Measurements from ENCODE around the gene SIN3B.

The SIN3B gene

DNA sequence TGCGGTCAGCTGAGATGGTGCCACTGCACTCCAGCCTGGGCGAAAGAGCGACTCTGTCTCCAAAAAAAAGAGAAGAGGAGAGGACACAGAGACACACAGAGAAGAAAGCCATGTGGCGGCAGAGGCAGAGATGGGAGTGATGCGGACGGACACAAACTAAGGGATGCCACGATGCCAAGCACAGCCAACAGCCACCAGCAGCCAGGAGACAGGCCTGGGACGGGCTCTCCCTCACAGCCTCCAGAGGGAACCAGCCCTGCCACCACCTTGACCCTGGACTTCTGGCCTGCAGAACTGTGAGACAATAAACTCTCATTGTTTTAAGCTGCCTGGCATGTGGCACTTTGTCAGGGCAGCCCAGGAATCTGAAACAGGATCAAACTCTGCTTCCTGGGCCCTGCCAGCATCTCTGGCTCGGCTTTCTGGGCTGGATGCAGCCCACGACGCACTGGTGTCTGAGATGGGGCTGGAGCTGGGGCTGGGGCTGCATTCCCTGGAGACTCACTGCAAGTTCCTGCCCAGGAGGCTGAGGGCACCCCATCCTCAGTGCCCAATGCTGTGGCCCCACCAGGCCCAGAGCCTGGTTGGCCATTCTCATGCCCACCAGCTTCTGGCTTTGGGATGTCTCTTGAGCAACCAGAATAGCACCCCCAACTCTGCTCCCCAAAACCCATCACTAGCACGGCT lies 62.6 kb downstream of the SIN3B start:
- no peak for DNase-seq

DNA sequence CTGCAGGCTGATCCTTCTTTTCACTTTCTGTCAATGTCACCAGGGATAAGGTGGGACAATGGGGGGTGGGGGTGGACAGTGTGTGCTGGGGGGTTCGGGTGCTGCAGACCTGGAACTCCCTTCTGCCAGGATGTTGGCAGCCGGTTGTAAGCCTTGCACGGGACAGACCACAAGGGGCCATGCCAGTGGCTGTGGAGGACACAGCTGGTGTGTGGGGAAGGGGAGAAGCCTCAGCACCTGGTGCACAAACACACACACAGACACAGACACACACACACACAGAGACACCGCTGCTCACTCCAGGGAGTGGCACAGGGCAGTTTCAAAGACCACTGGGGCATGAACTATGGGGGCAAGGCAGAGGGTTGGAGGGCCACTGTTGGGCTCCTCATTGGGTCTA lies 63.2 kb downstream of the SIN3B start:
- no peak for DNase-seq

DNA sequence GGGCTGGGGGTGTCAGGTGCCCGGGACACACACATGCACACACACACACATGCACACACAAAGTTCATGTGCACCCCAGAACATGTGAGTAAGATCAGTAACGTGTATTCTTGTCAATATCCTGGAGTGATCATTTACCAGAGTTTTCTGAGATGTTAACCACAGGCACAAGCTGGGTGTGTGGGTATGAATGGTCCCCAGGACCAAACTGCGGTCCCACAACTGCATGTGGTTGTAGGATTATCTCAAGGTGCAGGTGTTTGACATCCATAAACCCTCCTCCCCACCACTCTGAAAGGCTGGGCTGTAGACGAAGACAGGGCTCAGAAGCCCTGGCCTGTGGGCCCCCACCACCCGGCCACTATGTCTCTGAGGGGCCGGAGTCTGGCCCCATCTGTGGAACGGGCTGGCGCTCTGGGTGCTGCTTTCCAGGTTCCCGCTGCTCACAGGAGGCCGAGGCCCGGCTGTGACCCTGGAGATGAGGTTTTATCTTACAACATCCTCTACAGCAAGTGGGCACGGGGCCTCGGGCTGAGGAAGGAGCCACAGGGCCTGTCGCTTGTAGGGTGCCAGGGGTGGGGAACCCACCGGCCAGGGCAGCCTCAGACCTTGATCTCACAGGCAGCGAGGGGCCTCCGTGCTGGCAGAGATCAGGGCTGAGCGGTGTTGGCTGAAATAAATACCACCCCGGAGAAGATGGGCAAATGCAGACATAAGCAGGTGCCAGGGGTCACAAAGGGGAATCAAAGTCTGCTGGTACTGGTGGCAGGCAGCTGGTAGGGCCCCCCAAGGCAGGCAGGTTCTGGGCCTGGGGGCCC lies 63.9 kb downstream of the SIN3B start:
- DNase-seq: no peak

DNA sequence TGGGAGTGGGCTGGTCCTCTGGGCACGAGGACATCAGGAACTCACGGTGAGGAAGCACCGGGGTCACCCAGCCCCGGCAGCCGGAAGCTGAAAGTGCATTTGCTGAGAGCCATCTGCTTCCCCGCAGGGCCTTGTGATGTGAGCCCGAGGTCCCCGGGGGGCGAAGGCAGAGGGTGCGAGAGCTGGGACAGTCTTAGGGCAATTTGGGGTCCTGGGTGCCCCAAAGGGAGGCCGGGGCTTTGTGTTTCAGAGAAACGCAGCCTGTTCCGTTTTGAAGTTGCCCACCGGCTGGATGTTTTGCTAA lies 64.4 kb downstream of the SIN3B start:
- no peak for DNase-seq

DNA sequence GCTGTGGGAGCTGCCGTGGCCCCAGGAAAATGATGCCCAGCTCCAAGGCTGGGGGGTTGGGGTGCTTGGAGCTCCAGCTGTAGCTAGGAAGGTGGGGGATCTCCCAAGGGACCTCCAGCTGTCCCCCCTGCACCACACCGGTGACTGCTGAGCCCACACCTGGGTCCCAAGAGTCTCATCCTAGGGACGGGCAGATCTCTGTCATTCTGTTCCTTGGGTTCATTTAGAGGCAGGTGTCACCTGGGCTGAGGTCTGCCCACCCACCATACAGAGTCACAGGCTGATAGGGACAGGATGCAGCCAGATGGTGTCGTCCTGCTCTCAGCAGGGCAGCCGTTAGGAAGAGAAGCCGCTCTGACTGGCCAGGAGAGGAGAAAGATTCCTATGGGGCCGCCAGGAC lies 64.9 kb downstream of the SIN3B start:
- no peak for DNase-seq

DNA sequence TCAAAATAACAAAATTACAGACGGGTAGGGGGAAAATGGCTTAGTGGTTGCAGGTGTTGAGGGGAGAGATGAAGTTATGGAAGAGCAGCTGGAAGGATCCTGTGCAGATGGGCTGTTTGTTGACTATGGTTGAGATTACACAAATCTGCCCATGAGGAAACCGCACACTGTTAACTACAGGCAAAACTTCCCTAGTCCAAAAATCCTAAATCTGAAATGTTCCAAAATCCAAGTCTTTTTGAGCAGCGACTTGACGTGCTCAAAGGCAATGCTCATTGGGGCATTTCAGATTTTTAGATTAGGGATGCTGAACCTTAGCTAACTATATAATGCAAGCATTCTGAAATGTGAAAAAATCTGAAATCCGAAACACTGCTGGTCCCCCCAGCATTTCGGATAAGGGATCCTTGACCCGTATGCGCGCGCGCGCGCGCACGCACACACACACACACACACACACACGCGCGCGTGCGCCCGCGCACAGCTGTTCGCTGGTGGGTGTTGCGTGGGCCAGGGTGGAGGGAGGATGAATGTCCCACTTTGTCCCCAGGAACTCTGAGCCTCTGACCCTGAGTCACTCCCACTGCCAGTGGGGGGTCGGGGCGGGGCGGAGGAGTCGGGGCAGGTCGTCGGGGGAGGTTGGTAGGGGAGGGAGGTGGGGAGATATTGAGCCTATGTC lies 66.4 kb downstream of the SIN3B start:
- DNase-seq: peak in 1 of 2 experiments; percentile 5

DNA sequence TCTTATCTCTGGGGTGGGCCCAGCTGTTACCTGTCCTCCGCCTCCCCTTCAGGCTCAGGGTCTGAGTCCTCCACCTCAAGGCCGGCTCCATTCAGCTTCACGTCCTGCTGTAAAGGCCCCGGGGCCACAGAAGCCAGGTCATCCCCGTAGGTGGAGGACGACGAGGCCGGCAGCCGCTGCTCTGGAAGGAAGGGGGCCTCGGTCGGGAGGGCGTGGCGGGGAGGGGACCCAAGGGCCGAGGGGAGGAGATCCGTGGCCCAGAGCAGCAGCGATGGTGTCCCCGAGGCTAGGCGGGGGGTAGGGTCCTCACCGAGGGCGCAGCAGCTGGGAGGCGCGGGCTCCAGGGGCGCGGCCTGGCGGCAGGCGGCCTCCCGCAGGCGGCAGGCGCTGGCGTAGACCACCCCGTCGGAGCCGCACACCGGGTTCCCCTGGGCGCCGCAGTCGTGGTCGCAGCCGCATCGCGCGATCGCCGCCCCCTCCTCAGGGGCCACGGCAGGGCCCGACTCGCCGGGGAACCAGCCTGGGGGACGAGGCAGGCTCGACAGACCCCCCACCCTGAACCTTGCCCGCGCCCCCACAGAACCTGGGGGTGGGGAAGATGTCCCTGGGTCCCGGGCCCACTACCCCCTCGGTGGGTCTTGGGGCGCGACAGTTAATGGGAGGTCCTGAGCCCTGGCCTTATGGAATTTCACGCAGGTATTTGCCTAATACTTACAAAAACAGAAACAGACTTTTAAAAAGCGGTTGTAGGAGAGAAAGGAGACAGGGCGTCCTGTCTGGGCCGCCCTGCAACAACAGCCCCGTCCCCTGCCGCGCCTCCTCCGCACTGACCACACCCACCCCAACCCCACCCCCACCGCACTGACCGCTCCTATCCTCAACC lies 67.2 kb downstream of the SIN3B start:
- no peak for DNase-seq

DNA sequence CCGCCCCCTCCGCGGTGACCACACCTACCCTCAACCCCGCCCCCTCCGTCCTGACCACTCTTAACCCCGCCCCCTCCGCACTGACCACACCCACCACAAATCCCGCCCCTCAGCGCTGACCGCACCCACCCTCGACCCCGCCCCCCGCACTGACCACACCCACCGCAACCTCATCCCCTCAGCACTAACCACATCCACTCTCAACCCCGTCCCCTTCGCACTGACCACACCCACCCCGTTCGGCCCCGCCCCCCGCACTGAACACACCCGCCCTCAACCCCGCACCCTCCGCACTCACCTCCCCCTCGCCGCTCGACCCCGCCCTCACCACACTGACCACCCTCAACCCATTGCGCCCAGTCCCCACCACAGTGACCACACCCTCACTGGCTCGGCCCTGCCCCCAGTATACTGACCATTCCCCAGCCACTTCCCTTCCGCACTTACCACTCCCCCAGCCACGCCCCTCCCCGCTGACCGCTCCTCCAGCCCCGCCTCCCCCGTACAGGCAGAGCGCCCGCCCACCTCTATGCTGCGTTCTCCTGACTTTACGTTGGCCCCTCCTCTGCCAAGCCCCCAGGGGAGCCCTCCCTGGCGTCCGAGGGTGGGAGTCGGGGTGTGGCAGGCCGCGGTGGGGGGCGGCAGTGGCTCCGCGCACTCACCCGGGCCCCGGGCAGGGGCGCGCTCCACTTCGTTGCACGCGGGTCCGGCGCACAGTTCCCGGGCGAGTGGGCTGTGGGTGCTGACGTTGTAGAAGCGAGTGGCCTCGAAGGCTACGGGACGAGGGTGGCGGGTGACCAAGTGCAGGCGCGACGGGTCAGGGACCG lies 68.0 kb downstream of the SIN3B start:
- peak; percentile 20 to 55 for DNase-seq

DNA sequence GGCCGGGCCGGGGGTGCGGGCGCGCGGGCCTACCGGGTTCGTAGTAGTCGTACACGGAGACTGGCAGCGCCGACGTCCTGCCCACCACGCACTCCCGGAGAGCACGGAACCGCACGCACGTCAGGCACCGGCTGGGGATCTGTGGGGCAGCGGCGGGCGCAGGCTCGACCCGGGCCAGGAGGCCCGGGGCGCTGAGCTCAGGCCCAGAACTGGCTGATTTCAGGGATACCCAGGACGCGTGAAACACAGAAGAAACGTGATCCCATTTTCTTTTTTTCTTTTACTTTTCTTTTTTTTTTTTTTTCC lies 68.6 kb downstream of the SIN3B start:
- no peak for DNase-seq

DNA sequence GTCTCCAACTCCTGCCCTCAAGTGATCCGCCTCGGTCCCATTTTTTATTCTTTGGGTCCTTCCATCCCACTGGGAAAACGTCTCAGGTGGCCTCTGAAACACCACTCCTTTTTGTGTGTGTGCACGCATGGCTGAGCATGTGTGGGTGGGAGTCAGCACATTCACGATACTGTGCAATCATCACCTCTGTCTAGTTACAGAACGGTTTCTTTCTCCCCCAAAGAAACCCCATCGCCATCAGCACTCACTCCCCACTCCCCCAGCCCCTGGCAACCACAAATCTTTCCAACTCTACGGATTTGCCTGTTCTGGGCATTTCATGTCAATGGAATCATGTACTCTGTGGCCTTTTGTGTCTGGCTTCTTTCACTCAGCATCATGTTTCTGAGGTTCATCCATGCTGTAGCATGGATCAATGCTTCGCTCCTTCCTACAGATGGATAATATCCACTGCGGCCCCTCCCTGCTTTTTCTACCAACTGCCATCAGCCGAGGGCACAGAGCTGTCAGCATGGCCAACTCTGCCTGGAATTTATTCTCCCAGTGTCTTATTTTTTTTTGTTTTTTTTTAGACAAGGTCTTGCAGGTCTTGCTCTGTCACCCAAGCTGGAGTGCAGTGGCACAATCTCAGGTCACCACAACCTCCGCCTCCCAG lies 69.3 kb downstream of the SIN3B start:
- DNase-seq: no peak

DNA sequence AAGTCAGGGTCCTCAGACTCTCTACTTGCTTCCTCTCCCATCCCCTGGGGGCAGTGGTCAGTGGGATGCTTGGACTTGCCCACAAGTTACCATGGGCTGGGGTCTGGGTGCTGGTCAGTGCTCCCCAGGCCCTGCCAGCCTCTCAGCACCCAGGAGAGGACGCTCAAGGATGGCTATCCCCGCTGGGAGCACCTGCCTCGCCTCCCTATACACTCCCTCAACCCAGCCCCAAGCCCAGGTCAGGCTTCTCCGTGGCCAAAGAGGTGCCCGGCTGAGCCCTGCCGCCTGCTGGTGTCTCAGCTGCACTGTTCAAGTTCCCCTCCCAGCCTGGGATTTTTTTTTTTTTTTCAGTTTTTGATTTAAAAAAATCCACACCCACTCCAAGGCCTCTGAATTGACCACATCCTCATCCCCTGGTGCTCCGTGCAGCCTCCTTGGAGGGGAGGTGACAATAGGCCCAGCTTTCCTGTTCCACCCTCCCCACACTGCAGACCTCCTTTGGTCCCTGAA lies 70.4 kb downstream of the SIN3B start:
- no peak for DNase-seq

DNA sequence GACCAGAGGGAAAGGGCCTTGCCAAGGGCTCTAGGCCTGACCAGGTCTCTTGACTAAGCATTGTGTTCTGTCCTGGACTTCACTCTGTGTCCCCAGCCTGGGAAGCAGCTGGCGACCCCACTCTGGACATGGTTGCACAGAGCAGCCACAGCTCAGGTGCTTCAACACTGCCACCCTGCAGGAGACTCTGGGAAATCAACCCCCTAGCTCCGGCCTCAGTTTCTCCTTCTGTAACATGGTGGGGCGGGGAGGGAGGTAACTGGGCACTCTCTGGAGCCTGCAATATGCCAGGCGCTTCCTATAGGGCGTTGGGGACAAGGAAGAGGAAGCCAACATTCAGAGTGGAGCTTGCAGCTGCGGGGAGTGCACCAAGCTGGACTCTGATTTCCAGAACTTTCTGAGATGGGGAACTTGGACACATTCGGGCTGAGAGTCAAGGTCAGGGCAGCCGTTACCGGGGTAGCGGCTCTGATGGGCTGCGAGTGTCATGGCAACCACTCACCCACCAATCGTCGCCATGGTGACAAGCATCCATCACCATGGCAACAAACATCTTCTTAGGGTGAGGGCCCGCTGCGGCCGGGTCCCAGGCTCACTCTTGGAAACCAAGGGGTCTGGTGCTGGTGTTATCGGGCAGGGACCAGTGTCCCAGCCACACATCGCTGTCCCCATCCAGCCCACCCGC lies 72.4 kb downstream of the SIN3B start:
- no peak for DNase-seq

DNA sequence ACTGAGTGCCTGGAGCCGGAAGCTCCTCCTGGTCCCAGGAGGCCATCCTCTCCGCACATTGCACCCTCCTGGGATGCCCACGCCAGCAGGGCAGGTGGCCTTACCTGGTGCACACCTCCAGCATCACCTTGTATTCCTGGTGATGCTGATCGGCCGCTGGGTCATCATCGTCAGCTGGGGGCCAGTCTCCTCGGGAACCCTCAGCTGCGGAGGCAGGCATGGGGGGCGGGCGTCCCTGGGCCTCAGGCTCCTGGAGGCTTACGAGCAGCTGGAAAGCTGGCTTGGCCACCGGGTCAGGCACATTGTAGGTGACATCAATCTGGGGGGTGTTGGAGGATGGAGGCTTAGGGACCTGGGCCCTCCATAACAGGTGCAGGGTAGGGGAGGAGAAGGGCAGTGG lies 73.3 kb downstream of the SIN3B start:
- DNase-seq: no peak

DNA sequence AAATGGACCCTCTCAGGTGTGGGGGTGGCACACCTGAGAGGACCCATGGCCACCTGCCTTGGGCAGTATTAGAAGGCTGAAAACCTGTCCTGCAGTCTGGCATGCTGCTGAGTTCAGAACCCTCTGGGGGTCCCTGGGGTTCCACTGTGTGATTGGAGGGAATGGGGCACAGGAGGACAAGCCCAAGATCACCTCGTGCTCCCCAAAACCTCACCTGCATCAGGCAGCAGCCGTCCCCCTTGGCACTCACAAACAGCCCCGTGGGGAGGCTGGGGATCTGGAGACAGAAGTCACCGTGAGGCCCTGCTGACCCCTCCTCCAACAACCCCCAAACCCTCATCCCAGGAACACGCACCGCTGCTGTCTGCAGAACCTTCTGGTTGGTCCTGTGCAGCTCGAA lies 74.1 kb downstream of the SIN3B start:
- DNase-seq: no peak

DNA sequence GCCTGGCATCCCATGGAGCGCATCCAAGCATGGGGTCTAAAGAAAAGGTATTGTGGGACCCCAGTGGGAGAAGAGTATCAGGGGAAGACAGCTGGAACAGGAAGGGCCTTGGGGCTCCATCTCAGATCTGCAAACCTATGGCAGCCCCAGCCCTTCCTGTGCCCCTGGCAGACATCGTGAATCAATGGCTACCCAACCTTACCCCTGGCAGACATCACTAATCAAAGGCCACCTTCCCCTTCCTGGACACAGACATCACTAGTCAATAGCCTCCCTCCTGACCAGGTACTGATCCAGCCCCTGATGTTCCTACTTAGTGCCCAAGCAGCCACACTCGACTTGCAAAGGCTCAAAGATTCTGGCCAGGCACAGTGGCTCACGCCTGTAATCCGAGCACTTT lies 75.4 kb downstream of the SIN3B start:
- no peak for DNase-seq

DNA sequence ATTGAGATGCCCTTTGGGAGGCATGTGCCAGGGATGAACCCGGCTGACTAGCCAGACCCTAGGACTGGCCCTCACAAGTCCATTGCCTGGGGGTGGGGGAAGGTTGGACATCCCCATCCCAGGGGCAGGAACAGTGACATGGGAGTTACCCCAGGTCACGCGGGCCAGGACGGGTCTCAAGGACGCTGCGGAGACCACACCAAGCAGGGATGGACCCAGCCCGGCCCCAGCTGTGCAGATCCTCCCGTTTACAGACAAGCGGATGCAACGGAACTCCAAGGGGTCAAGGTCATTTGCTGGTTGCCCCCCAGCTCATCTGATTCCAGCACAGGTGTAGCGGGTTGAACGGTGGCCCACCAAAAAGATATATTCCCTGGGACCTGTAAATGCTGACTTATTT lies 79.6 kb downstream of the SIN3B start:
- no peak for DNase-seq

DNA sequence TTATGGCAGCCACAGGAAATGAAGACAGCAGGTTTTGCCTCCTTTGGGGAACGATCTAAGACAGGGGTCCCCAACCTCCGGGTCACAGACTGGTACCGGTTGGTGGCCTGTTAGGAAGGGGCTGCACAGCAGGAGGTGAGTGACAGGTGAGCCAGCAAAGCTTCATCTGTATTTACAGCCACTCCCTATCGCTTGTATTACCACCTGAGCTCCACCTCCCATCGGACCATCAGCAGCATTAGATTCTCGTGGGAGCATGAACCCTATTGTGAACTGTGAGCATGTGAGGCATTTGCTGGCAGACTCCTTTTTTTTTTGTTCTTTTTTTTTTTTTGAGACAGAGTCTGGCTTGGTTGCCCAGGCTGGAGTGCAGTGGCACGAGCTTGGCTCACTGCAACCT lies 81.8 kb downstream of the SIN3B start:
- DNase-seq: no peak

DNA sequence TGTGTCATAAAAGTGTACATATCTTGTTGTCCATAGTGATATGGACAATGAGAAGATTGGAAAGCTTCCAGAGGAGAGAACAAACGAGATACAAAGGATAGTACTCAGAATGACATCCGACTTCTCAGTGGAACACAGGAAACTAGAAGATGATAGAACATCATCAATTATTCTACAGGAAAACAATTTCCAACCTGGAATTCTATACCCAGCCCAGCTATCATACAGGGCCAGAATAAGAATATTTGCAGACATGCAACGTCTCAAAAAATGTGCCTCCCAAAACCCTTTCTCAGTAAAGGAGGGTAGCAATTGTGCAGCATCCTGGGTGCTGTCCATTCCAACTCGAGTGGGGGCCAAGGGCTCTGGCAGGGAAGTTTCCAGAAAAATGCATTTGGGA lies 83.6 kb downstream of the SIN3B start:
- DNase-seq: no peak

DNA sequence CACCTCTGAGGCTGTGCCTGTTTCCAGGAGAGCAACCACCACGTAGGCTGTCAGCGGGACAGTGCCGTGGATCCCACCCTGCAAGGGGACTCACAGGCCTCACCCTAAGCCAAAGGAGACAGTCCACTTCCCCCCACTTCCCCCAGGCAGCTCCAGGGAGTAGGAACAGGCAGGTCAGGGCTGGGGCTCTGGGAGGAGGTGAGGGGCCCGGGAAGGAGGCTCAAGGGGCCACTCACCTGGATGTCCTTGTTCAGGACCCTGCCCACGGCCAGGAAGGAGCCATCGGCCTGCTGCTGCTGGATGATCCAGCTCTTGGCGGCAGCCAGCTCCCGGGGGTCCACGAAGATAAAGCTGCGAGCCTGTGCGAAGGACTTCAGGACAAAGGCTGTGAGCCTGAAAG lies 85.2 kb downstream of the SIN3B start:
- no peak for DNase-seq

DNA sequence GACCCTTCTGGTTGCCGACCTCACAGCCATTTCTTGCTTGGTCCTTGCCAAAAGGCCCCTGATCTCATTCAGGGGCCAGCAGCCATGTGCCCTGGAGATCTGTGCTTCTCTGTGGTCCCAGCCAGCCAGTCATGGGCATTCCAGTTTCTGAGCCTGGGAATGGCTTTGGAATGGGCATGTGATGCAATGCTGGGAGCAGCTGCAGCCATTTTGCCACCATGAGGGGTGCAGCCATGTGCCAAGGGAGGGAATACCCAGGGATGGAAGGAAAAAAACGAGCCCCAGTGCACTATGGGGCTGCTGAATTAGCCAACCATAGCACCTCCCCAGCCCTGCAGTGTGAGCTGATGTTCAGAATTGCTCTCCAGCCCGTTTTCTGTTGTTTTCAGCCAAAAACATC lies 85.9 kb downstream of the SIN3B start:
- DNase-seq: no peak

DNA sequence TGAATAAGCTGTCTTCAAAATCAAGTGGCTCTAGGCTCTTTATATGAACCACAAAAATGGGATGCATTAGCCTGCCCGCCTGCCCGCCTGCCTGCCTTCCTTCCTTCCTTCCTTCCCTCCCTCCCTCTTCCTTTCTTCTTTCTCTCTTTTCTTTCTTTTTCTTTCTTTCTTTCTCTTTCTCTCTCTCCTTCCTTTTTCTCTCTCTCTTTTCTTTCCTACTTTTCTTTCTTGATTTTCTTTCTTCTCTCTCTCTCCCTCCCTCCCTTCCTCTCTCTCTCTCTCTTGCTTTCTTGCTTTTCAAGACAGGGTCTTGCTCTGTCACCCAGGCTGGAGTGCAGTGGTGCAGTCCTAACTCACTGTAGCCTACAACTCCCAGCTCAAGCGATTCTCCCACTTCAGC lies 86.5 kb downstream of the SIN3B start:
- no peak for DNase-seq
